ENCODE measurements around the gene IFNGR2.
A peak's percentile ranks its signal among the peaks of the same experiment; 100 is the strongest.
"Not testable (repeated sequence)": the region's sequence is repeated elsewhere in the genome, so short reads cannot be mapped to it uniquely, and the experiment has no call there.

Gene IFNGR2

DNA sequence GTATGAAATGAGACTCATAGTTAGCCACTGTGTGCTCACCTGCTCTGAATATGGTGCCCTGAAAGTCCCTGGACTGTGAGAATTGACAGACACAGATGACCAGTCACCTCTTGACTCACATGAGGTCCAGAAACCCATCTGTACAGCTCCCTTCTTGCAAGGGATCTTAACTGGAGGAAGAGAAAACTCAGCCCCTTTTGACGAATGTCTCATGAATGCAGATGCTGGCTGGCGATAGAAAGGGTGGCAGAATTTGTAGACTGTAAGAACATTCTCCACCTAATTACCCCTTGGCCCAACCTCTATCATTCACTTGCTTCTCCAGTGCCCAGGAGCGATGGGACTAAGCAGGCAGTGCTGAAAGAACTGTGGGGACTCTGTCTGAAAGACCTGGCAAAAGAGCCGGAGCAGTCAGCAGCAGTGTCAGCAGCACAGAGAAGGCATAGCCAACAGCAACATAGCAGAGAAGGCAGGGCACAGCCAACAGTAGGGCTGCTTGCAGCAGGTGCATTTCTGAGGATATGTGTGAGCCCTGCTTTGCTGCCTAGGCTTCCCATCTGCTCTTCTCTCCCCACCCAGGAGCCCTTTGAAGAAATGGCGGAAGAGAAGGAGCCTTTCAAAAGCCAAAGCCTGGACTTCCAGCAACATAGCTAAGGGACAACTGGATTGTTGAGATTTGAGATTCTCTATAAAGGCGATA lies 25.8 kb upstream of the IFNGR2 start:
- no peak for DNase-seq

DNA sequence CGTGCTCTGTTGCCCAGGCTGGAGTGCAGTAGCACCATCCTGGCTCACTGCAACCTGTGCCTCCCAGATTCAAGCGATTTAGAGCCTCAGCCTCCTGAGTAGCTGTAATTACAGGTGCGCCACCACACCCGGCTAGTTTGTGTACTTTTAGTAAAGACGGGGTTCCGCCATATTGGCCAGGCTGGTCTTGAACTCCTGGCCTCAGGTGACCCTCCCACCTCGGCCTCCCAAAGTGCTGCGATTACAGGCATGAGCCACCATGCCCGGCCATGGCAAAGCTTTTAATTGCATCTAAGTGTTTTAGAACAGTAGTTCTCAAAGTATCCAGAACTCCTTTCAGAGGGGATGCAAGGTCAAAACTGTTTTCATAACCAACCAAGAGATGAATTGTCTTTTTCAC lies 25.1 kb upstream of the IFNGR2 start:
- no peak for DNase-seq

DNA sequence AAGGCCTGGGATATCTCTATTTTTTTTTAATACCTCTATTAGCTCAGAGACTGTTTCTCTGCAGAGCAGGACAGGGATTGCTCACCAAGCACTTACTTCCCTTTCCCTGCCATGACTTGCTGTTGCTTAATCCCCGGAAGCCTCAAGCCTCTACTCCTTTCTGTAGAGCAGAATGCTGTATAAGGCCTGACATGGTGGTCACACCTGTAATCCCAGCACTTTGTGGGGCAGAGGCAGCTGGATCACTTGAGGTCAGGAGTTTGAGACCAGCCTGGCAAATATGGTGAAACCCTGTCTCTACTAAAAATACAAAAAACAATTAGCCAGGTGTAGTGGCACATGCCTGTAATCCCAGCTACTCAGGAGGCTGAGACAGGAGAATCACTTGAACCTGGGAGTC lies 23.3 kb upstream of the IFNGR2 start:
- DNase-seq, result not testable (repeated sequence)

DNA sequence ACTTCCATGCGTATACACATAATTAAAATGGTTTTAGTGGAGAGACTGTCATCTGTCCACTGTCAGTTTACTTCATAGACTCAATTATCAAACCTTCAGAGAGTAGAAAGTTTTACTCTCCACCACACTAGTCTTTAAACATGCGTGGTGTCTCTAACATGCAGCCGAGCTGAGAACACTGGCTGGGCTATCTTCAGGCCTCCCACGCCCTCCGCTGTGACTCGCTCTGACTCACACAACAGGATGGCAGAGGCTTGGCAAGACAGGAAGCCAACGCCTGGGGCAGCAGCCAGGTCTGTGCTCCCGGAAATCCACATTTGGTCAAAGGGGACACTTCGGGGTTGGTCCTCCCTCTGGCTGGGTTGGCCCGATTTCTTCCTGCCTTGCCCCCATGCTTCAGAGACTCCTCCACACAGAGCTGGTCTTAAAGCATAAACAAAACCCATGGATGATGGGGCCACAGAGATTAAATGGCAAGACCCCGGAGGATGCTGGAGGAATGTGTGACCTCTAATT lies 22.7 kb upstream of the IFNGR2 start:
- peak; percentile 89 for DNase-seq

DNA sequence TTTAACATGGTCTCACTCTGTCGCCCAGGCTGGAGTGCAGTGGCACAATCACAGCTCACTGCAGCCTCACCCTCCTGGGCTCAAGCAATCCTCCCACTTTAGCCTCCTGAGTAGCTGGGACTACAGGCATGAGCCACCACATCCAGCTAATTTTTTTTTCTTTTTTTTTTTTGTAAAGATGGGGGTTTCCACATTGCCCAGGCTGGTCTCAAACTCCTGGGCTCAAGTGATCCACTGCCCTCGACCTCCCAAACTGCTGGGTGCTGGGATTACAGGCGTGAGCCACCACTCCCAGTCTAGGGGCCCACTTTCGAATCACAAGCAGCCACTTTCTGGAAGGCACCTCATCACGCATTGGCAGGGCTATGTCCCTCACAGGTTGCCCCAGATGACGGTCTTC lies 21.8 kb upstream of the IFNGR2 start:
- not testable (repeated sequence) for DNase-seq

DNA sequence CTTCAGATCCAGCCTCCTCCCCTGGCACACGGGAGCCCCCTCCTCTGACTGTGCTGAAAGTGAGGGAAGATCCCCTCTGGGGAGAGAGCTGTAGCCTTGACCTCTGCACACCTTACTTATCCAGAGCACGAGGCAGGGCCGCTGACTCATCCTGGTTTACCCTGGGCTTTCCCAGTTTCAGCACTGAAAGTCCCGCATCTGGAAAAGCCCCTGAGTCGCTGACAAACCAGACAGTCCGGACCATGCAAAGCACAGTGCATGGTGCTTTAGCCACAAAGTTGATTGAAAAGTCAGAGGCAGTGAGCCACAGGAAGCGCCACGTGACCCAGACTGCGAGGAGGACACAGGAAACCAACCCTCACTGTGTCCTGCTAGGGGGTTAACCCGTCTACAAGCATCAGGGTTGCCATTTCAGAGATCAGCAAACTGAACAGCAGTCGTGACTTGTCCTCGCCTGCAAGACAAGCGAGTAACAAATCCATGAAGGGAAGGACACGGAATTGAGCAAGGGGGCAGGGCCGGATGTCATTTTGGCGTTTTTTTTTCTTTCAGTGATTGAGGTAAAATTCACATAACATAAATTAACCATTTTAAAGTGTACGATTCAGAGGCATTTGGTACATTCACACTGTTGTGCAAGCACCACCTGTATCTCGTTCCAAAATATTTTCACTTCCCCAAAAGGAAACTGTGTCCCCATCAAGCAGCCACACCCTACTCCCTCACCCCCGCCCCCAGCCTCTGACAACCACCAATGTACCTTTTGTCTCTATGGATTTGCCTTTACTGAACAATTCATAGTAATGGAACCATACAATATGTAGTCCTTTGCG lies 19.9 kb upstream of the IFNGR2 start:
- DNase-seq, result peak; percentile 79

DNA sequence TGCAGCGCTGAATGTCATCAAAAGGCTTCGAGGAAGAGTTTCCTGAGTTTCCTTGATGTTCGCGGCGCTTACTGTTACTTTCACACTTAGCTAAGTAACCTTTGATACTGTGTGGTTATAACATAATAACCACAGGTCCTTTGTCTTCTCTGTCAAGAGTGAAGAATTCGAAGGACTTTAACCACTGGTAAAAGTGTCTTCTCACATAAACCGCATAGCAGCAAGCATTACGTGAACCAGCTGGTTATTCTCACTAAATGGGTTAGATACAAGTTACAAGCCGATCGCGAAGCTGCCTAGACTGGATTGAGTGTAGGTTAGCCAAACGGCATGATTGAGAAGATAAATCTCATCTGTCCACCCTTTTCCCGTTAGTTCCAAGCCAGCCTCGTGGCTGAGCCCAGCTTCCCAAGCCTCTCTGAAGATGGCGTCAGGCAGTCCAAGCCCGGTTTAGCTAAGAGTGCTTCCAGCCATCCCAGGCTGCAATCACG lies 18.3 kb upstream of the IFNGR2 start:
- peak; percentile 78 for DNase-seq

DNA sequence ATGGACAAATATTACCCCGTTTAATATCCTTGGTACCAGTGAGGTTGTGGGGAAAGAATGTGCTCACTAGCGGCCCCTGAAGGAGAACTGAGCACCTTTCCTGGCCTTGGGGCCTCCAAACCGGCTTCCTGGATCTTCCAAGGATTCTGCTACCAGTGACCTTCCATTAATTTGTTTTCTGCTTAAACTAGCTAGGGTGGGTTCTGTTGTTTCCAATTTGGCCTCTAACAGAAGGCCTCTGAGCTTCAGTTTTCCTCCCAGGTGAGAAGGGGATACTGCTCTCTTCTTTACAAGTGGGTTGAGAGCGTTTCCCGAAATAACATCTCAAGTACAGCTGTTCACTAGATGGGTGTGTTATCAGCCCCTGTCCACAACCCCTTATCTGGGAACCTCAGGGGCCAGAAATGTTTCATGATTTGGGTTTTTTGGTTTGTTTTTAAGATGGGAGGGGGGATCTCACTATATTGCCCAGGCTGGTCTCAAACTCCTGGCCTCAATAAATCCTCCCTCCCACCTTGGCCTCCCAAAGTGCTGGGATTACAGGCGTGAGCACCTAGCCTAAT lies 16.9 kb upstream of the IFNGR2 start:
- DNase-seq, result no peak

DNA sequence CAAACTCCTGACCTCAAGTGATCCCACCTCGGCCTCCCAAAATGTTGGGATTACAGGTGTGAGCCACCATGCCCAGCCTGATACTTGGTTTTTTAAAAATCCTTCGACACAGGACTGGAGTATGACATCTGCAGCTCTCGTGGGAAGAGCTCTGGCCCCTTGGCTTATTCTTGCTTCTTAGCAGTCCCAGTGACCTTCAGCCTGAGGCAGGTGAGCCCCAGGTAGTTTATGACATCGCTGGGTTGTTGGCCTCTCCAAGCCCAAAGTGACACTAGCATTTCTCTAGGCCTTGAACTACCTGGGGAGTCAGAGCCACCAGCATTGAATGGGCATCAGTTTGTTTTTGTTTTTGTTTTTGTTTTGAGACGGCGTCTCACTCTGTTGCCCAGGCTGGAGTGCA lies 15.9 kb upstream of the IFNGR2 start:
- no peak for DNase-seq

DNA sequence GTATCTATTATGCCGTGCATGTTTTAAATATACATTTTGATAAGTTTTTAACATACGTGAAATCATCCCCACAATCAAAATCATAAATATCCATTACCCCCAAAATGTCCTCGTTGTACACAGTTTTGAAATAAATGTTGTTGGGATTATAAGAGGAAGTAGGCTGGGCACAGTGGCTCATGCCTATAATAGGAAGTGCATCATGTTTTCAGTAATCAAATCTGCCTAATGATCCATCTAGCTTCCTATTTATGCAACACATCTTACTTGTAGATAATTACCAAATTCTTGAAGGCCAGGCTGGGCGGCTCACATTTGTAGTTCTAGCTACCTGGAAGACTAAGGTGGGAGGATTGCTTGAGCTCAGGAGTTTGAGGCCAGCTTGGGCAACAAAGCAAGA lies 15.0 kb upstream of the IFNGR2 start:
- no peak for DNase-seq

DNA sequence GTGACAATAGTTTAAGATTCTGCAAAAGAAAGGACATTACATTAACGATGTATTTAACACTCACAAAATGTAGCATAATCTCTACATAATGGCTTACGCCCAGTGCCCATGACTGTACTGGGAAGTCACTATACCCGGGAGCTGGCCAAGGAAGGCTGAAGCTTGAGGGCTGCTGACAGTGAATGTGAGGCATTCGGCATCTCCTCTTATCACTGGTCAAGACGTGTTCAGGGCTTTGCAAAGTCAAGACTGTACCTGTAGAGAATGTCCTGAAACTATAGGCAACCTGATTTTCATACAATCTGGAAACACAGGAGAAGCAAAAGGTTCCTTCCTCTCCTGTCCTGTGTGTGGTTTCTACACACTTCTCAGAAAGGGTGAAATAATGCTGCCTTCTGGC lies 12.7 kb upstream of the IFNGR2 start:
- DNase-seq, result no peak

DNA sequence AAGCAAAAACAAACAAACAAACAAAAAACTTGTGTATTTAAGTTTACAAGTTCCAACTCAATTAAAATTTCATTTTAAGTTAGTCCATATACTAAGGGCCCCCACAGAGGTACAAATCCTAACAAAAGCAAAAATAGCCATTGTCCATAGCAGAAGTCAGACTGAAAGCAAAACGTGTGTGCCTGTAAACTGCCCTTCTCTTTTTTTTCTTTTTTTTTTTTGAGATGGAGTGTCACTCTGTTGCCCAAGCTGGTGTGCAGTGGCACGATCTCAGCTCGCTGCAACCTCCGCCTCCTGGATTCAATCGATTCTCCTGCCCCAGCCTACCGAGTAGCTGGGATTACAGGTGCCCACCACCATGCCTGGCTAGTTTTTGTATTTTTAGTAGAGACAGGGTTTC lies 11.6 kb upstream of the IFNGR2 start:
- no peak for DNase-seq

DNA sequence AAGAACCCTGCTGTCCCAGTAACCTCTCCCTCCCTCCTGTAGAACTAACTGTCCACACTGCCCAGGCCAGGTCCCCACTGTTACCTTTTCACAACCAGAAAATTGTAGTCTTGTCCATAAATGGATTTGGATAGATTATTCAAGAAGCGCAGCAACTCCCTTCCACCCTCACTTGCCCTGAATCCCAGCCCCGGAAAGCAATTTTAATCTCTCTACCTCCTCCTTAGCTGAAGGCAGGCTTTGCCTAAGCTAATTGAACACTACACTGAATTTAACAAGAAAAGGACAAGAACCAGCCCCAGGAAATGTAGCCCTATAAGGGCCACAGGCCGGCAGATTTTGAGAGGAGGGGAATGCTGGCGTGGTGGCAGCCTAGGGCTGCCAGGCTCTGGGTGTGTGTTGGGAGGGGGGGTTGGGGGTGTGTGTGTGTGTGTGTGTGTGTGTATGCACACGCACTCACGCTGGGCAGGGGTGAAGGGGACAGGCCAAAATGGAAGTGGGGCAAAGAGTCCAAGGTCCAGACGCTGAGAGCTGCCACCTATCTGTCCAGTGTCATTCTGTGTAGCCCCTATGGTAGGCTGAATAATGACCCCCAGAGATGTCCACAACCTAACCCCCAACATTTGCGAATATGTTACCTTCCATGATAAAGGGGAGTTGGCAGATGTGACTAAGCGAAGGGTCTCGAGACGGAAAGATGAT lies 10.8 kb upstream of the IFNGR2 start:
- no peak for DNase-seq

DNA sequence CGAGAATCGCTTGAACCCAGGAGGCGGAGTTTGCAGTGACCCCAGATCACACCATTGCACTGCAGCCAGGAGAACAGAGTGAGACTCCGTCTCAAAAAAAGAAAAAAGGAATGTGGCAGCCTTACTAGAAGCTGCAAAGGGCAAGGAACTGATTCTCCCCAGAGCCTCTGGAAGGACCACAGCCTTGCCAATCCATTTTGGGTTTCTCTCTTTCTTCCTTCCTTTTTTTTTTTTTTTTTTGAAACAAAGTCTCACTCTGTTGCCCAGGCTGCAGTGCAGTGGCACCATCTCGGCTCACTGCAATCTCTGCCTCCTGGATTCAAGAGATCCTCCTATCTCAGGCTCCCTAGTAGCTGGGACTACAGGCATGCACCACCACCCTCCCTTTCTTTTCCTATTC lies 9.9 kb upstream of the IFNGR2 start:
- no peak for DNase-seq

DNA sequence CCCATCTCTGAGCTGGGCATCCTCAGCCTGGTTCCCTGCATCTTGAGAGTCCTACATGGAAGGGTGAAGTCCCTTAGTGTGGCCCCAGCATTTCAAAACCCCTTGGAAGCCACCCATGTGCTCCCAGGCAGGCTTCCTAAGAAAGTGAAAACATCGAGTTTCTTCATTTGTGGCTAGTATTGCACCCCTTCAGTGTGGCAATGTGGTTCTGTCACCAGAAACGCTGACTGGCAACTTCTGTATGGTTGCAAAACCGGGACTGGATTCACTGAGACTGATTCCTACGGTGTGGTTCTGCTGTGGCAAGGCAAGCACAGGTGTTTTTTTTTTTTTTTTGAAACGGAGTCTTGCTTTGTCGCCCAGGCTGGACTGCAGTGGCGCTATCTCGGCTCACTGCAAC lies 9.0 kb upstream of the IFNGR2 start:
- peak; percentile 26 for DNase-seq

DNA sequence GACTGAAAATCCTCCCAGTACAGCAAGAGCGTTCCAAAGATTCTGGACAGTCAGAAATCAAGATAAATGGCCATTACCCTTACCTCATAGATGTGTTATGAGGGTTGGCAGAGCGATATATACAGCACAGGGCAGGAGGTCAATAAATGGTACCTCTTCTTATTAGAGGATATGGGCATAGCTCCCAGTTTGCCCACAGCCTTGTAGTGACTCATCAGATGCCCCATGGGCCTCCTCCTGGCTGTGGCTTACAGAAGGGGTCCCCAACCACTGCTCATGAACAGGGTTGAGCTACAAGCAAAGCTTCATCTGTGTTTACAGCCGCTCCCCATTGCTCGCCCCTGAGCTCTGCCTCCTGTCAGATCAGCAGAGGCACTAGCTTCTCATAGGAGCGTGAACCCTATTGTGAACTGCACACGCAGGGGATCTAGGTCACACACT lies 7.3 kb upstream of the IFNGR2 start:
- no peak for DNase-seq

DNA sequence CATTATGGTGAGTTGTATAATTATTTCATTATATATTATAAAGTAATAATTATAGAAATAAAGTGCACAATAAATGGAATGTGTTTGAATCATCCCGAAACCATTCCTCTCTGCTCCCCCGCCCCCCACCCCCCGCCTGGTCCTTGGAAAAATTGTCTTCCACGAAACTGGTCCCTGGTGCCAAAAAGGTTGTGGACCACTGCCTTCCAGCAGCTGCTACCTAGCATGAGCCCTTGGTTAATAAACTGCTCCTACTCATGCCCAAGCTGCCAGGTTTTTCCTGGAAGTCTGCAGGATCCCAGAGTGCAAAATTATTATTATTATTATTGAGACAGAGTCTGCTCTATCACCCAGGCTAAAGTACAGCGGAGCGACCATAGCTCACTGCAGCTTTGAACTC lies 6.8 kb upstream of the IFNGR2 start:
- no peak for DNase-seq

DNA sequence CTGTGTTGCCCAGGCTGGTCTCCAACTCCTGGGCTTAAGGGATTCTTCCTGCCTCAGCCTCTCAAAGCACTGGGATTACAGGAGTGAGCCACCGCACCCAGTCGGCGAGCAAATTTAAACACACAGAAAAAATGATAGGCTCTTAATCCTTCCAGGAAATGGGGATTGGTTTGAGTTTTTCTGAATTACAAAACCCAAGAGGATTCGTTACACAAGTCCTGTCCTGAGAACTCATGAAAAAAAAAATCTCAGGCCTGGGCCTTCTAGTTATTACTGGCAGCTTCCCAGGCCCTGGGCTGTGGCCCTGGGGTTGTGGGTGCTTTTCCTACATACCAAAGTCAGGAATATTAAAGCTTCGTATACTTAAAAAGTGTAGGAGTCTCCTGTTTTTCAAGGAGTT lies 6.3 kb upstream of the IFNGR2 start:
- DNase-seq, result no peak

DNA sequence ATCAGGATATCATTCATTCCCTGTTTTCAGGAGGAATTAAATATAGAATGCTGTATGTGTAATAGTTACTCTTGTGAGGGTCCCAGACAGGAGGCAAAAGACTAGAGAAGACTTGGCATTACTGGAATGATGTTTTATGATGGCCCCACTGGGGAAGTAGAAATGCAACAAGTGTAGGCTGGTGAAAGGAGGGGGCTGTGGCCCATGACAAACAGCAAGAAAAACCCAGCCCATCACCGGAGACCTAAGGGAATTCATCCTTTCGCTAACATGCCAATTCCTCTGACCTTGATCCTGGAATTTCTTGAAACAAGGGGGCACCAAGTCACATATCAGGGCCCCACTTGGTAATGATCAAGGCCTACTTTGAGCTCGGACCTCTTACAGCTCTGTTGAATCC lies 5.5 kb upstream of the IFNGR2 start:
- DNase-seq, result no peak

DNA sequence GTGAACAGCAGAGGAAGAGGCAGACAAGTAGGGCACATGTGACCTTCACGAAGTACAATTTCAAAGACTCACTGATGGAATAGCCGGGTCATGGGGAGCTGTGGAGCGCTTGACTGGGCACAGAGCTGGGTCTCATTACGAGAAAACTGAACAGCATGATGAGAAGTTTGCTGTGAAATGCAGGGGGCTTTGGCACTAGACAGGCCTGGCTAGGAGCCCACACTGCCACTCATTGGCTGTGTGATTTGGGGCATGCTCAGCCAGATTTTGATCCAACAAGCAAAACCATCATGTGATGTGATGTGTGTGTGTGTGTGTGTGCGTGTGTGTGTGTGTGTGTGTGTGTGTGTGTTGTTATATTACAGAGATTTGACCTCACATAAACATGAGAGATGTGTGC lies 4.9 kb upstream of the IFNGR2 start:
- no peak for DNase-seq

DNA sequence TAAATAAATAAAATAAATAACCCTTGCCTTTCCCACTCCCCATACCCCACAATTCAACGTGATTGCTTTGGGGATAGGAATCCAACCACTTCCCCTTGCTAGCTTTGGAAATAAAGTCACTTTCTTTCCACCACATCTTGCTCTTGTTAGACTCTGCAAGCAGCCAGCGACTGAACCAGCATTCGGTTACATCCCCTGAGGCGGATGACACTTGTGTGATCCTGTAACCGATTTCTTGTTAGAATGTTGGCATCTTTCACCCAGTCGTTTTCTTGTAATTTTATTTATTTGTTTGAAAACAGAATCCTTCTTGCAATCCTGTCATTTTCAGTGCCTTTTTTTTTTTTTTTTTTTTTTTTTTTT lies 1.6 kb upstream of the IFNGR2 start:
- DNase-seq, result no peak

DNA sequence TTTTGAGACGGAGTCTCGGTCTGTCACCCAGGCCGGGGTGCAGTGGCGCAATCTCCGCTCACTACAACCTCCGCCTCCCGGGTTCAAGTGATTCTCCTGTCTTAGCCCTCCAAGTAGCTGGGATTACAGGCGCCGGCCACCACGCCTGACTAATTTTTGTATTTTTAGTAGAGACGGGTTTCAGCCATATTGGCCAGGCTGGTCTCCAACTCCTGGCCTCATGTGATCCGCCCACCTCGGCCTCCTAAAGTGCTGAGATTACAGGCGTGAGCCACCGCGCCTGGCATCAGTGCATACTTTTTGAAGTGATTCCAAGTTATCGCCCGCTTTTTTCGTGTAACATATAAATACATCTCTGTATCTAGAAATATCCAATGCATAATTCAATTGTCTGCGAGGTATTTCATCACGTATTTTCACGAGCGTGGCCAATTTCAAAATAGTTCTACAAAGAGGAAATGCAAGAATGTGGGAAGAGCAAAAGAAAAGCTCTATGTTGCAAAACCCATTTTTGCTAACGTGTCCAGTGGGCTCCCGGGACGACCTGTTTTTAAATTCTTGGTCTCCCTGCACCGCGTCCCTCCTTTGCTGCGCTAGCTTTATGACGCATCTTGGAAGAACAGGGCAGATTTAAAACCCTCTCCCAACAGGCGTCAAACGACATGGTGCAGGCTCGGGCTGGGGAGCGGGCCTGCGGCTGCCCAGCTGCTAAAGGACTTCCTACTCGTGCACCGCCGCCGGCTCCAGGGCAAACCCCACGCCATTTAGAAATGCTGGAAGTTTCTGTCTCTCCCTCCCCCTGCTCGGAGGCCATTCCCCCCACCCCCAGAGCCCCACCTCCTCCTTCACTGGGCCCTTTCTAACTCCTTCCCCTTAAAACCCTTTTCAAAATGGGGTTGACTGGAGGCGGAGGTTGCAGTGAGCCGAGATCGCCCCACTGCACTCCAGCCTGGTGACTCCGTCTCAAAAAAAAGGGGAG lies 923 bp upstream of the IFNGR2 start:
- DNase-seq, result peak; percentile 32
